ENCODE measurements around the gene RPS15.

Gene RPS15

GRCh38 chr19:1486720-1487575 lies 48.8 kb downstream of the RPS15 start:
- no peak for DNase-seq
- Histone ChIP-seq H3F3A (ENCODE audit: insufficient read depth, low read length) (no peaks in the 10 kb centered on the region), H3K27ac (ENCODE audit: low read length) (no peak overlapping the region), H2AFZ (ENCODE audit: low read length) (no peak overlapping the region), H3K79me2 (ENCODE audit: low read length) (no peaks in the 10 kb centered on the region), H3K9ac (ENCODE audit: low read length) (no peak overlapping the region), H3K4me1 (ENCODE audit: low read length) (peaks cover 10% of the 10 kb centered on the region), H4K20me1 (ENCODE audit: insufficient read depth, low read length) (no peaks in the 10 kb centered on the region), H3K9me3 (replicated peaks; ENCODE audit: insufficient read depth, low read length) (no peaks in the 10 kb centered on the region), H3K4me3 (ENCODE audit: low read length) (no peak overlapping the region), H3K9me2 (replicated peaks; ENCODE audit: insufficient read depth, low read length) (no peaks in the 10 kb centered on the region), H3K36me3 (replicated peaks; ENCODE audit: insufficient read depth, low read length) (no peaks in the 10 kb centered on the region), H3K4me2 (ENCODE audit: low read depth, low read length) (no peak overlapping the region), H3K27me3 (replicated peaks; ENCODE audit: insufficient read depth, low read length) (peaks cover 60% of the 10 kb centered on the region)
- TF ChIP-seq EZH2phosphoT487 (IDR thresholded peaks at IDR 0.05; ENCODE audit: low read length) (no peak), CTCF (IDR thresholded peaks at IDR 0.05; ENCODE audit: low read length) (no peak), EZH2 (optimal IDR thresholded peaks at IDR 0.05; ENCODE audit: low read depth, low read length) (no peak)

GRCh38 chr19:1487576-1488281 lies 49.5 kb downstream of the RPS15 start:
- H3K27ac ChIP-seq (ENCODE audit: low read length), result no peak overlapping the region
- H3K36me3 ChIP-seq (replicated peaks; ENCODE audit: insufficient read depth, low read length), result no peaks in the 10 kb centered on the region
- H3K27me3 ChIP-seq (replicated peaks; ENCODE audit: insufficient read depth, low read length), result peaks cover 68% of the 10 kb centered on the region
- TF ChIP-seq EZH2phosphoT487 (IDR thresholded peaks at IDR 0.05; ENCODE audit: low read length), result no peak
- no peak for TF ChIP-seq CTCF (IDR thresholded peaks at IDR 0.05; ENCODE audit: low read length)
- TF ChIP-seq EZH2 (optimal IDR thresholded peaks at IDR 0.05; ENCODE audit: low read depth, low read length), result no peak
- no peaks in the 10 kb centered on the region for H3K9me3 ChIP-seq (replicated peaks; ENCODE audit: insufficient read depth, low read length)
- no peaks in the 10 kb centered on the region for H4K20me1 ChIP-seq (ENCODE audit: insufficient read depth, low read length)
- peaks cover 10% of the 10 kb centered on the region for H3K4me1 ChIP-seq (ENCODE audit: low read length)
- H2AFZ ChIP-seq (ENCODE audit: low read length), result no peak overlapping the region
- no peak for DNase-seq
- no peaks in the 10 kb centered on the region for H3F3A ChIP-seq (ENCODE audit: insufficient read depth, low read length)
- H3K4me3 ChIP-seq (ENCODE audit: low read length), result no peak overlapping the region
- H3K9me2 ChIP-seq (replicated peaks; ENCODE audit: insufficient read depth, low read length), result no peaks in the 10 kb centered on the region
- no peak overlapping the region for H3K9ac ChIP-seq (ENCODE audit: low read length)
- H3K4me2 ChIP-seq (ENCODE audit: low read depth, low read length), result no peak overlapping the region
- no peaks in the 10 kb centered on the region for H3K79me2 ChIP-seq (ENCODE audit: low read length)

GRCh38 chr19:1488282-1488601 lies 50.0 kb downstream of the RPS15 start:
- Histone ChIP-seq H4K20me1 (ENCODE audit: insufficient read depth, low read length) (no peaks in the 10 kb centered on the region), H3K9ac (ENCODE audit: low read length) (no peak overlapping the region), H3K9me3 (replicated peaks; ENCODE audit: insufficient read depth, low read length) (no peaks in the 10 kb centered on the region), H2AFZ (ENCODE audit: low read length) (no peak overlapping the region), H3K4me2 (ENCODE audit: low read depth, low read length) (no peak overlapping the region), H3K27me3 (replicated peaks; ENCODE audit: insufficient read depth, low read length) (peaks cover 73% of the 10 kb centered on the region), H3K4me1 (ENCODE audit: low read length) (peaks cover 10% of the 10 kb centered on the region), H3K79me2 (ENCODE audit: low read length) (no peaks in the 10 kb centered on the region), H3K36me3 (replicated peaks; ENCODE audit: insufficient read depth, low read length) (no peaks in the 10 kb centered on the region), H3K9me2 (replicated peaks; ENCODE audit: insufficient read depth, low read length) (no peaks in the 10 kb centered on the region), H3F3A (ENCODE audit: insufficient read depth, low read length) (no peaks in the 10 kb centered on the region), H3K27ac (ENCODE audit: low read length) (no peak overlapping the region), H3K4me3 (ENCODE audit: low read length) (no peak overlapping the region)
- TF ChIP-seq CTCF (IDR thresholded peaks at IDR 0.05; ENCODE audit: low read length), result no peak
- DNase-seq, result no peak

Data from MM.1S (cell line).